Fibroblast of mammary gland (primary cell): ENCODE measurements around the gene ZFYVE16.
A peak's percentile ranks its signal among the peaks of the same experiment; 100 is the strongest.
"Not testable (repeated sequence)": the region's sequence is repeated elsewhere in the genome, so short reads cannot be mapped to it uniquely, and the experiment has no call there.

Experiments used
- DNase-seq: peaks from one replicate; pipeline ENCODE4 v3.0.0-alpha.2; 2010; ENCODE audit warnings: low read depth
- H3K4me3 ChIP-seq: 2 replicates; pipeline ENCODE4 v1.5.1; 2011; ENCODE audit warnings: low read depth, mild to moderate bottlenecking, low read length, moderate library complexity; ENCODE audit not compliant: control insufficient read depth
- CTCF ChIP-seq: conservative IDR thresholded peaks from 2 replicates; pipeline ENCODE4 v1.5.1; 2011; ENCODE audit warnings: low read depth, low read length, inconsistent platforms; ENCODE audit not compliant: control insufficient read depth, insufficient read depth

ZFYVE16 gene

GRCh38 chr5:80487444-80487828, 79.6 kb downstream of the ZFYVE16 start:
- peak overlapping the region; percentile 78 for H3K4me3 ChIP-seq
- no peak for TF ChIP-seq CTCF
- no peak for DNase-seq

- peak; percentile 76 for DNase-seq
- peak; percentile 26 for TF ChIP-seq CTCF
- H3K4me3 ChIP-seq: peak within 1 kb of the TSS; percentile 78
Measured at GRCh38 chr5:80487829-80488721, 80.2 kb downstream of the ZFYVE16 start, which contains the start of gene FAM151B. Gene FAM151B (plus strand): TSS chr5:80488100. CDS start chr5:80488124, 24 bp downstream.

- DNase-seq: no peak
- TF ChIP-seq CTCF: no peak
- H3K4me3 ChIP-seq: no peak overlapping the region
Measured at GRCh38 chr5:80491296-80491695, 83.4 kb downstream of the ZFYVE16 start.

- no peak for TF ChIP-seq CTCF
- DNase-seq: no peak
- no peak overlapping the region for H3K4me3 ChIP-seq
Measured at GRCh38 chr5:80492741-80493140, 84.9 kb downstream of the ZFYVE16 start.

- H3K4me3 ChIP-seq, DNase-seq: not testable (repeated sequence)
Measured at GRCh38 chr5:80493443-80493842, 85.6 kb downstream of the ZFYVE16 start.

GRCh38 chr5:80495891-80496290, 88.0 kb downstream of the ZFYVE16 start:
- DNase-seq: no peak
- no peak overlapping the region for H3K4me3 ChIP-seq
- no peak for TF ChIP-seq CTCF

GRCh38 chr5:80502800-80503199, 94.9 kb downstream of the ZFYVE16 start:
- no peak overlapping the region for H3K4me3 ChIP-seq
- no peak for DNase-seq
- no peak for TF ChIP-seq CTCF
